Measurements from ENCODE around the gene MASP1.
A peak's percentile ranks its signal among the peaks of the same experiment; 100 is the strongest.

MASP1 gene, protein sequence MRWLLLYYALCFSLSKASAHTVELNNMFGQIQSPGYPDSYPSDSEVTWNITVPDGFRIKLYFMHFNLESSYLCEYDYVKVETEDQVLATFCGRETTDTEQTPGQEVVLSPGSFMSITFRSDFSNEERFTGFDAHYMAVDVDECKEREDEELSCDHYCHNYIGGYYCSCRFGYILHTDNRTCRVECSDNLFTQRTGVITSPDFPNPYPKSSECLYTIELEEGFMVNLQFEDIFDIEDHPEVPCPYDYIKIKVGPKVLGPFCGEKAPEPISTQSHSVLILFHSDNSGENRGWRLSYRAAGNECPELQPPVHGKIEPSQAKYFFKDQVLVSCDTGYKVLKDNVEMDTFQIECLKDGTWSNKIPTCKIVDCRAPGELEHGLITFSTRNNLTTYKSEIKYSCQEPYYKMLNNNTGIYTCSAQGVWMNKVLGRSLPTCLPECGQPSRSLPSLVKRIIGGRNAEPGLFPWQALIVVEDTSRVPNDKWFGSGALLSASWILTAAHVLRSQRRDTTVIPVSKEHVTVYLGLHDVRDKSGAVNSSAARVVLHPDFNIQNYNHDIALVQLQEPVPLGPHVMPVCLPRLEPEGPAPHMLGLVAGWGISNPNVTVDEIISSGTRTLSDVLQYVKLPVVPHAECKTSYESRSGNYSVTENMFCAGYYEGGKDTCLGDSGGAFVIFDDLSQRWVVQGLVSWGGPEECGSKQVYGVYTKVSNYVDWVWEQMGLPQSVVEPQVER

GRCh38 chr3:187291512-187292132, at the start of gene MASP1:
Gene MASP1 (minus strand): TSS chr3:187291737. CDS start chr3:187291632, 105 bp downstream.
- TF ChIP-seq ZFX (IDR thresholded peaks at IDR 0.05) (no peak), CTCF (conservative IDR thresholded peaks at IDR 0.05) (no peak)
- H3K27ac ChIP-seq = no peak within 1 kb of the TSS

- TF ChIP-seq CTCF (conservative IDR thresholded peaks at IDR 0.05) (no peak), ZFX (IDR thresholded peaks at IDR 0.05) (no peak)
Observed at GRCh38 chr3:187340578-187340977, 49.0 kb upstream of the MASP1 start.

DNA sequence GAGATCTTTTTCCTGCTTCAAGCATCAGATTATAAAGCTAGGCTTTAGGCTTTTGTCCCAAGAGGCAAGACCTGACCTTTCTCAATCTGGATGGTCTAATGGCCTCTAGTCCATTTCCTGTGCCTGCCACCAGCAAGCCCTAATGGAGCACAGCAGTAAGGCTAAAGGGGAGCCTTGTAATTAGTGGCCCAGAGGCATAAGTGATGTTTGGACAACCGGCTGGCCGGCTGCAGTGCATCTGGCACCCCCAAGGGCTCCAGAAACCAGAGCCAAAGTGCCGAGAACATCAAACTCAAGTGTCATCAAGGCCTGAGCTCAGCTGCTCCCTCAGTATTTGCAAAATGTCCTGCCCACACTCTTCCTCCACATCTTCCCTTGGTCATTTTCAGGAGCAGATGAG, 44.8 kb upstream of the MASP1 start:
- no peak for TF ChIP-seq ZFX (IDR thresholded peaks at IDR 0.05)
- TF ChIP-seq CTCF (conservative IDR thresholded peaks at IDR 0.05) = no peak
- H3K27ac ChIP-seq = peak overlapping the region; percentile 47

More at GRCh38 chr3:187340578-187340977, 49.0 kb upstream of the MASP1 start:
- no peak overlapping the region for H3K27ac ChIP-seq

DNA sequence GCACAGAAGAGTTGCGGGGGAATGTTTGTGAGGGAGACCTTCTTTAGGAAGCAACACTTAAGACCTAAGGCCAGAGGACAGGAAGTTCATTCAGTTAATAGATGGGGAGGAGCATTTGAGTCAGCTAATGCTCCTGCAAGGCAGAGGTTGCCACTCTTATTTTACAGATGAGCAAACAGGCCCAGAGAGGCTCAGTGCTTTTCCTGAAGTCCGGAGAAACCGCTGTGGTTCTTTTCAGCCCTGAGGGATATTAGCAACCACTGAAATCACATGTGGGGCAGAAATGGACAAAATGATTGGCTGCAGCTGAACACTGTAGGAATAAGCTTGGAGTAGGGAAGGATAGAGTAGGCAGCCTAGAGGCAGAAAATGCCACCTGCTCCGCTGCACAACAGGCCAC, 43.4 kb upstream of the MASP1 start:
- H3K27ac ChIP-seq = peak overlapping the region; percentile 26; the same call in 1 of the 2 replicates
- TF ChIP-seq CTCF (conservative IDR thresholded peaks at IDR 0.05) (no peak), ZFX (IDR thresholded peaks at IDR 0.05) (no peak)

DNA sequence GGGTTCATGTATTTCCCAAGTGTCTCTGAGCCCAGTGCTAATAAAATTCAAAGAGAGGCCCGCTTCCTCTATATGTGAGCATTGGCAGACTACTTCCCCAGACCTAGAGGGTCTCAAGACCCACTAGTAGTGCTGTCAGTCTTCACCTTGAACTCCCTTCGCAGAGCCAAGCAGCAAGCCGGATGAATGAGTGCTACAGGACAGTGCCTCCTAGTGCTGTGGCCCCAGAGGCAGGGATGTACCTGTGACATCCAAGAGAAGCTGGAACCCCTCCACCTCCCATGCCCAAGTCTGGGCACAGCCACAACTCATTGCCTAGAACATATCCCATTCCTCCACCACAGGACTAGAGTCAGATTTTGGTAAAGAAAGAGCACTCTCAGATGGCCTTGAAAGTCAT, 37.2 kb upstream of the MASP1 start:
- no peak overlapping the region for H3K27ac ChIP-seq
- TF ChIP-seq ZFX (IDR thresholded peaks at IDR 0.05) (no peak), CTCF (conservative IDR thresholded peaks at IDR 0.05) (no peak)

DNA sequence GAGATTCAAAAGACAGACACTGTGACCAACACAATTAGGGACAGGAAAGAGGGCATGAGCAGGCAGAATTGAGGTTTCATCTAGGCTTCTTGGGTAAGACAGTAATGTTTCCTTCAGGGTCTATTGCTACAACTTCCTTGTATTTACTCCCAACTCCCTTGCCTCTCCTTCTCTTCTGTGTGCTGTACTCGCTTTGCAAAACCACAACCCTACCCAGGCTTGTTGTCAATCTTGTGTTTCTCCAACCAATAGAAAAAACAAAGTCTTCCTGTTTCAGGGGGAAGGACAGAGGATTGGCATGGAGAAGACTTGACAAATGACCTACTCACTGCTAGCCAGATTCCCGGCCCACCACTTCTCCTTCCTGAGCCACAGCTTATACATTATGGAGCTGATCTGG, 36.3 kb upstream of the MASP1 start:
- no peak for TF ChIP-seq CTCF (conservative IDR thresholded peaks at IDR 0.05)
- TF ChIP-seq ZFX (IDR thresholded peaks at IDR 0.05) = no peak
- H3K27ac ChIP-seq = no peak overlapping the region

GRCh38 chr3:187325632-187326031, 34.1 kb upstream of the MASP1 start:
- H3K27ac ChIP-seq = no peak overlapping the region
- TF ChIP-seq CTCF (conservative IDR thresholded peaks at IDR 0.05) (no peak), ZFX (IDR thresholded peaks at IDR 0.05) (no peak)

All from C4-2B (cell line).